CD8-positive, alpha-beta memory T cell (primary cell): Measurements from ENCODE around the gene ZNFX1. TPM values are rescaled to one million over a fixed set of nuclear protein-coding genes. Genes with fewer than 3 reads are reported as not detected.

Source experiments
- CTCF ChIA-PET: fragments of 350-600 bp; sonication (Branson Sonifier 250); formaldehyde crosslinking; loops from one replicate; lab custom pipeline; 2021; ENCODE audit warnings: antibody characterized with exemption; lab: Charles Lee
- POLR2A ChIA-PET: fragments of 350-600 bp; sonication (Branson Sonifier 250); formaldehyde crosslinking; loops from one replicate; lab custom pipeline; 2021; ENCODE audit warnings: antibody characterized with exemption; lab: Charles Lee
- DNase-seq, 5 donors: peaks; one replicate each; pipeline versions ENCODE4 v3.0.0 to v3.0.0-alpha.2; 2020 to 2022; ENCODE audit warnings: mixed read lengths in 1 of 5
- H3K27ac ChIP-seq: one replicate; pipeline ENCODE4 v1.7.0; 2013; ENCODE audit warnings: low read depth, mild to moderate bottlenecking, low read length, moderate library complexity
- H3K27me3 ChIP-seq: 2 replicates; pipeline ENCODE4 v1.7.0; 2013; ENCODE audit warnings: low read length, mild to moderate bottlenecking; ENCODE audit not compliant: insufficient read depth, poor library complexity, severe bottlenecking
- H3K36me3 ChIP-seq: 2 replicates; pipeline ENCODE4 v1.7.0; 2013; ENCODE audit warnings: mild to moderate bottlenecking, low read length, moderate library complexity; ENCODE audit not compliant: insufficient read depth
- H3K4me1 ChIP-seq: 2 replicates; pipeline ENCODE4 v1.7.0; 2013; ENCODE audit warnings: mild to moderate bottlenecking, low read length, moderate library complexity; ENCODE audit not compliant: insufficient read depth
- H3K4me3 ChIP-seq: 2 replicates; pipeline ENCODE4 v1.7.0; 2013; ENCODE audit warnings: mild to moderate bottlenecking, low read length
- H3K9me3 ChIP-seq: 2 replicates; pipeline ENCODE4 v1.7.0; 2013; ENCODE audit warnings: mild to moderate bottlenecking, low read length
- H3K27ac Mint-ChIP-seq, 8 donors: one replicate each; pipeline ENCODE4 v1.8.0; 2020 to 2021; ENCODE audit warnings: mixed read lengths in 8 of 8, mild to moderate bottlenecking in 6 of 8, inconsistent platforms in 3 of 8, moderate library complexity in 3 of 8
- H3K27me3 Mint-ChIP-seq, 2 donors: one replicate each; pipeline ENCODE4 v1.8.0; 2020 to 2021; ENCODE audit warnings: mixed read lengths in 2 of 2, mild to moderate bottlenecking in 1 of 2, moderate library complexity in 1 of 2
- H3K36me3 Mint-ChIP-seq, 3 donors: one replicate each; pipeline ENCODE4 v1.8.0; 2020 to 2021; ENCODE audit warnings: mixed read lengths in 3 of 3, inconsistent platforms in 1 of 3, mild to moderate bottlenecking in 1 of 3
- H3K4me1 Mint-ChIP-seq, 3 donors: one replicate each; pipeline ENCODE4 v1.8.0; 2020 to 2021; ENCODE audit warnings: mixed read lengths in 3 of 3, inconsistent platforms in 1 of 3, mild to moderate bottlenecking in 1 of 3
- H3K4me3 Mint-ChIP-seq, 7 donors: one replicate each; pipeline ENCODE4 v1.8.0; 2020 to 2021; ENCODE audit warnings: mixed read lengths in 7 of 7, mild to moderate bottlenecking in 6 of 7, moderate library complexity in 4 of 7, inconsistent platforms in 2 of 7
- H3K9me3 Mint-ChIP-seq, 5 donors: one replicate each; pipeline ENCODE4 v1.8.0; 2020 to 2022; ENCODE audit warnings: mixed read lengths in 5 of 5, mild to moderate bottlenecking in 3 of 5, moderate library complexity in 2 of 5, inconsistent platforms in 1 of 5
- polyA plus RNA-seq: library from polyadenylated mRNA; unstranded; fragments of 300-500 nt; fragmentation: Illumina TruSeq; gene quantifications from one replicate; pipeline ENCODE4 v1.2.3, GENCODE V29; 2021
- total RNA-seq, 2 experiments: library from RNA; stranded (reverse); gene quantifications; one replicate each; pipeline ENCODE4 v1.2.3, GENCODE V29; 2021

Gene ZNFX1
- total and polyA plus RNA-seq, 3 experiments from 2014 or later = 55.7 to 75.9 (median 58.9) TPM

- H3K9me3 ChIP-seq = no peaks in the 10 kb centered on the region
- H3K27me3 ChIP-seq = no peaks in the 10 kb centered on the region
- H3K36me3 ChIP-seq = peaks cover 69% of the 10 kb centered on the region
- no peaks in the 10 kb centered on the region for H3K4me1 ChIP-seq
- no peak for DNase-seq
- Mint-ChIP-seq H3K4me1 (peaks cover 4 to 8% (median 6%) of the 10 kb centered on the region in 3 donors), H3K9me3 (no peaks in the 10 kb centered on the region), H3K27me3 (peaks cover 0 to 2% of the 10 kb centered on the region in 2 donors), H3K36me3 (peaks cover 19 to 93% (median 38%) of the 10 kb centered on the region in 3 donors), H3K4me3 (no peak overlapping the region), H3K27ac (peak overlapping the region in 4 of 8 donors; percentile 17 to 63 (median 49))
- ChIA-PET CTCF (interaction anchor here (0.6 to 1.0 kb wide), 2 partner anchors 43 to 64 kb away, joined by 3 read pairs; no protein-coding TSS in a partner anchor), POLR2A (interaction anchor here (0.7 kb wide), 1 partner anchor 16 kb away, joined by 9 read pairs; no protein-coding TSS in a partner anchor)
- H3K4me3 ChIP-seq = no peak overlapping the region
- H3K27ac ChIP-seq = no peak overlapping the region
Observed at GRCh38 chr20:49260218-49260617, 17.6 kb downstream of the ZNFX1 start.

- peaks cover 0 to 2% of the 10 kb centered on the region in 2 donors for H3K27me3 Mint-ChIP-seq
- Histone ChIP-seq H3K4me1 (no peaks in the 10 kb centered on the region), H3K27ac (no peak overlapping the region), H3K36me3 (peaks cover 66% of the 10 kb centered on the region), H3K27me3 (no peaks in the 10 kb centered on the region), H3K9me3 (no peaks in the 10 kb centered on the region), H3K4me3 (no peak overlapping the region)
- no peaks in the 10 kb centered on the region for H3K9me3 Mint-ChIP-seq
- peaks cover 19 to 90% (median 35%) of the 10 kb centered on the region in 3 donors for H3K36me3 Mint-ChIP-seq
- CTCF ChIA-PET = interaction anchor here (0.6 to 1.0 kb wide), 2 partner anchors 42 to 64 kb away, joined by 3 read pairs; no protein-coding TSS in a partner anchor
- peaks cover 3 to 5% (median 4%) of the 10 kb centered on the region in 3 donors for H3K4me1 Mint-ChIP-seq
- H3K27ac Mint-ChIP-seq = peak overlapping the region in 2 of 8 donors; percentile 14 to 23
- no peak for DNase-seq
- POLR2A ChIA-PET = interaction anchor here (0.7 kb wide), 1 partner anchor 16 kb away, joined by 9 read pairs; no protein-coding TSS in a partner anchor
- no peak overlapping the region for H3K4me3 Mint-ChIP-seq
Observed at GRCh38 chr20:49259799-49260198, 18.1 kb downstream of the ZNFX1 start.

DNA sequence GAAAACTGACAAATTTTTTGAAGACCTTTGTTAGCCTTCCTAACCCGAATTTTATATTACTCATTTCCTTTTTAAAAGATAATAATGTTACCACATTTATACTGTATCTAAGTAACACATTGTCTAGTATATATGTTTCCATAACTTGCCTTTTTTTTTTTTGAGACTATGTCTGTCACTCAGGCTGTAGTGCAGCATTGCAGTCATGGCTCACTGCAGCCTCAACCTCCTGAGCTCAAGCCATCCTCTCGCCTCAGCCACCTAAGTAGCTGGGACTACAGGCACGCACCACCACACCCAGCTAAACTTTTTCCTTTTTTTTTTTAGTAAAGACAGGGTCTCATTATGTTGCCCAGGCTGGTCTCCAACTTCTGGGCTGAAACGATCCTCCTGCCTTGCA lies 18.6 kb downstream of the ZNFX1 start:
- H3K9me3 Mint-ChIP-seq = no peaks in the 10 kb centered on the region
- peaks cover 3 to 4% (median 4%) of the 10 kb centered on the region in 3 donors for H3K4me1 Mint-ChIP-seq
- peaks cover 19 to 90% (median 37%) of the 10 kb centered on the region in 3 donors for H3K36me3 Mint-ChIP-seq
- peak overlapping the region in 1 of 8 donors; percentile 17 for H3K27ac Mint-ChIP-seq
- H3K27ac ChIP-seq = no peak overlapping the region
- ChIA-PET CTCF (no interaction called here), POLR2A (no interaction called here)
- no peaks in the 10 kb centered on the region for H3K9me3 ChIP-seq
- no peak for DNase-seq
- H3K4me3 Mint-ChIP-seq = no peak overlapping the region
- no peaks in the 10 kb centered on the region for H3K4me1 ChIP-seq
- H3K27me3 Mint-ChIP-seq = peaks cover 0 to 2% of the 10 kb centered on the region in 2 donors
- H3K36me3 ChIP-seq = peaks cover 66% of the 10 kb centered on the region
- H3K4me3 ChIP-seq = no peak overlapping the region
- H3K27me3 ChIP-seq = no peaks in the 10 kb centered on the region

DNA sequence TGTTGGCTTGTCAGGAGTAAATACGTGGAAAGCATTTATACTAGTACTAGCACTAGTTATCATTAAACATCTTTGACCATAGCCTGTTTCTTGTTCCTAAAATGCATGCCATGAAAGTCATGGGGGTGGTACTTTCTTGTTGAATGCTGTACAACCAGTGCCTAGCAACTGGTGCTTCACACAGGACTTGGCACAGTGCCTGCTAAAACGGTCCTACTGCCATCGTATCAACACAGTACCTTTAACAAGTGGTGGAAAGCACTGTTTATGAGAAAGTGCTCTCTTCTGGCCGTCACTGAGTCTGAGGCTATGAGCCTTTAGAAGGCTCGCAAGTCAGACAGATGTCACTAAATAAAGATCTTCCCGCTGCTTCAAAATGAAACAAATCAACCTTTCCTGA lies 21.6 kb downstream of the ZNFX1 start:
- H3K27ac Mint-ChIP-seq = peak overlapping the region in 3 of 8 donors; percentile 40 to 50 (median 42)
- CTCF ChIA-PET = interaction anchor here (1.5 kb wide), 1 partner anchor 10 kb away, joined by 7 read pairs; no protein-coding TSS in a partner anchor

GRCh38 chr20:49252556-49253350 lies 25.1 kb downstream of the ZNFX1 start:
- H3K4me1 Mint-ChIP-seq = no peaks in the 10 kb centered on the region
- peaks cover 8 to 92% (median 34%) of the 10 kb centered on the region in 3 donors for H3K36me3 Mint-ChIP-seq
- ChIA-PET CTCF (interaction anchor here (1.0 to 1.6 kb wide), 3 partner anchors 9 to 35 kb away, joined by 3 to 5 read pairs (median 3); no protein-coding TSS in a partner anchor), POLR2A (interaction anchor here (0.5 kb wide), 2 partner anchors 56 to 170 kb away, joined by 3 read pairs; no protein-coding TSS in a partner anchor)
- H3K27me3 Mint-ChIP-seq = peaks cover 0 to 2% of the 10 kb centered on the region in 2 donors
- H3K27me3 ChIP-seq = no peaks in the 10 kb centered on the region
- H3K27ac Mint-ChIP-seq = peak overlapping the region in 3 of 8 donors; percentile 0 to 72 (median 57)
- H3K9me3 Mint-ChIP-seq = no peaks in the 10 kb centered on the region
- DNase-seq = no peak
- no peak overlapping the region for H3K4me3 Mint-ChIP-seq
- H3K4me1 ChIP-seq = no peaks in the 10 kb centered on the region
- H3K9me3 ChIP-seq = no peaks in the 10 kb centered on the region
- no peak overlapping the region for H3K4me3 ChIP-seq
- H3K27ac ChIP-seq = no peak overlapping the region
- H3K36me3 ChIP-seq = peaks cover 79% of the 10 kb centered on the region

More for the DNA sequence above, 21.6 kb downstream of the ZNFX1 start:
- POLR2A ChIA-PET = interaction anchor here (0.9 kb wide), 1 partner anchor 11 kb away, joined by 3 read pairs; no protein-coding TSS in a partner anchor
- Histone ChIP-seq H3K4me1 (no peaks in the 10 kb centered on the region), H3K9me3 (no peaks in the 10 kb centered on the region), H3K27me3 (no peaks in the 10 kb centered on the region), H3K36me3 (peaks cover 76% of the 10 kb centered on the region), H3K27ac (no peak overlapping the region), H3K4me3 (no peak overlapping the region)
- Mint-ChIP-seq H3K27me3 (peaks cover 0 to 2% of the 10 kb centered on the region in 2 donors), H3K4me1 (peaks cover 0 to under 1% (median 0%) of the 10 kb centered on the region in 3 donors), H3K9me3 (no peaks in the 10 kb centered on the region), H3K4me3 (no peak overlapping the region), H3K36me3 (peaks cover 10 to 89% (median 34%) of the 10 kb centered on the region in 3 donors)
- DNase-seq = no peak

- peaks cover 57% of the 10 kb centered on the region for H3K36me3 ChIP-seq
- H3K36me3 Mint-ChIP-seq = peaks cover 7 to 90% (median 22%) of the 10 kb centered on the region in 3 donors
- H3K27me3 Mint-ChIP-seq = no peaks in the 10 kb centered on the region
- peak overlapping the region in 2 of 8 donors; percentile 58 to 80 for H3K27ac Mint-ChIP-seq
- H3K4me3 Mint-ChIP-seq = no peak overlapping the region
- H3K27me3 ChIP-seq = no peaks in the 10 kb centered on the region
- DNase-seq = no peak
- H3K4me1 Mint-ChIP-seq = peaks cover 0 to 7% (median 5%) of the 10 kb centered on the region in 3 donors
- no peaks in the 10 kb centered on the region for H3K4me1 ChIP-seq
- no peak overlapping the region for H3K4me3 ChIP-seq
- POLR2A ChIA-PET = interaction anchor here (0.6 kb wide), 1 partner anchor 688 kb away, joined by 3 read pairs; no protein-coding TSS in a partner anchor
- CTCF ChIA-PET = interaction anchor here (1.2 kb wide), 1 partner anchor 116 kb away, joined by 3 read pairs; no protein-coding TSS in a partner anchor
- H3K27ac ChIP-seq = no peak overlapping the region
- no peaks in the 10 kb centered on the region for H3K9me3 Mint-ChIP-seq
- no peaks in the 10 kb centered on the region for H3K9me3 ChIP-seq
Observed at GRCh38 chr20:49248879-49249665, 28.8 kb downstream of the ZNFX1 start.

GRCh38 chr20:49248301-49248700 lies 29.6 kb downstream of the ZNFX1 start:
- Mint-ChIP-seq H3K9me3 (no peaks in the 10 kb centered on the region), H3K27me3 (no peaks in the 10 kb centered on the region), H3K4me3 (no peak overlapping the region), H3K4me1 (peaks cover 0 to 7% (median 5%) of the 10 kb centered on the region in 3 donors), H3K27ac (peak overlapping the region in 3 of 8 donors; percentile 14 to 80 (median 38)), H3K36me3 (peaks cover 7 to 90% (median 28%) of the 10 kb centered on the region in 3 donors)
- H3K27ac ChIP-seq = no peak overlapping the region
- peaks cover 57% of the 10 kb centered on the region for H3K36me3 ChIP-seq
- ChIA-PET POLR2A (no interaction called here), CTCF (no interaction called here)
- H3K27me3 ChIP-seq = no peaks in the 10 kb centered on the region
- no peak for DNase-seq
- H3K4me3 ChIP-seq = no peak overlapping the region
- H3K4me1 ChIP-seq = no peaks in the 10 kb centered on the region
- H3K9me3 ChIP-seq = no peaks in the 10 kb centered on the region
